G401 (cell line): Measurements from ENCODE around the gene NEU1. TPM values are rescaled to one million over a fixed set of nuclear protein-coding genes. Genes with fewer than 3 reads are reported as not detected.

ENCODE experiments used
- total RNA-seq: library from RNA; depleted of rRNA; stranded (reverse); fragments of >200 nt; shearing (Covaris generic); gene quantifications from 2 replicates; pipeline ENCODE4 v1.2.3, GENCODE V29; 2014; rRNA removed

NEU1 gene
- total RNA-seq, 1 experiment from 2014 or later, result 212 TPM

Other genes starting within 250 kb of the NEU1 start
- gene AIF1, start 247.6 kb downstream of the NEU1 start, total RNA-seq, result 36.6 and 57.5 TPM in 2 replicates
- 62.1 and 62.4 TPM in 2 replicates for gene PRRC2A, start 242.1 kb downstream of the NEU1 start, total RNA-seq
- gene BAG6, start 210.2 kb downstream of the NEU1 start, total RNA-seq, result 257 and 311 TPM in 2 replicates
- gene APOM, start 206.9 kb downstream of the NEU1 start, total RNA-seq, result 2.3 and 3.6 TPM in 2 replicates
- 12.4 and 16.2 TPM in 2 replicates for gene C6orf47, start 202.0 kb downstream of the NEU1 start, total RNA-seq
- 24.9 and 31.6 TPM in 2 replicates for gene GPANK1, start 197.8 kb downstream of the NEU1 start, total RNA-seq
- 105 and 107 TPM in 2 replicates for gene CSNK2B, start 196.7 kb downstream of the NEU1 start, total RNA-seq
- 2.0 TPM in 1 of 2 replicates, not detected in the other for gene LY6G5B, start 192.8 kb downstream of the NEU1 start, total RNA-seq
- not detected in 2 replicates for gene LY6G5C, start 181.8 kb downstream of the NEU1 start, total RNA-seq
- 43.9 and 47.3 TPM in 2 replicates for gene ABHD16A, start 159.5 kb downstream of the NEU1 start, total RNA-seq
- 1.1 TPM in 1 of 2 replicates, not detected in the other for gene LY6G6F, start 156.0 kb downstream of the NEU1 start, total RNA-seq
- not detected in 2 replicates for gene LY6G6D, start 147.5 kb downstream of the NEU1 start, total RNA-seq
- not detected in 2 replicates for gene LY6G6C, start 141.1 kb downstream of the NEU1 start, total RNA-seq
- not detected in 2 replicates for gene MPIG6B, start 139.4 kb downstream of the NEU1 start, total RNA-seq
- 141 and 183 TPM in 2 replicates for gene DDAH2, start 133.5 kb downstream of the NEU1 start, total RNA-seq
- 868 and 869 TPM in 2 replicates for gene CLIC1, start 126.3 kb downstream of the NEU1 start, total RNA-seq
- 3.2 and 7.1 TPM in 2 replicates for gene MSH5, start 122.8 kb downstream of the NEU1 start, total RNA-seq
- gene SAPCD1, start 100.2 kb downstream of the NEU1 start, total RNA-seq, result 13.0 and 15.4 TPM in 2 replicates
- gene VWA7, start 85.5 kb downstream of the NEU1 start, total RNA-seq, result 0.78 and 1.7 TPM in 2 replicates
- gene VARS1, start 67.1 kb downstream of the NEU1 start, total RNA-seq, result 133 and 152 TPM in 2 replicates
- 64.0 and 104 TPM in 2 replicates for gene LSM2, start 55.9 kb downstream of the NEU1 start, total RNA-seq
- 0.75 and 0.98 TPM in 2 replicates for gene HSPA1L, start 47.5 kb downstream of the NEU1 start, total RNA-seq
- gene HSPA1A, start 47.3 kb downstream of the NEU1 start, total RNA-seq, result 0.25 TPM in 1 of 2 replicates, not detected in the other
- gene HSPA1B, start 35.1 kb downstream of the NEU1 start, total RNA-seq, result 201 and 209 TPM in 2 replicates
- 0.18 and 0.41 TPM in 2 replicates for gene SLC44A4, start 16.2 kb upstream of the NEU1 start, total RNA-seq
- 57.7 and 95.3 TPM in 2 replicates for gene EHMT2, start 34.9 kb upstream of the NEU1 start, total RNA-seq
- gene ZBTB12, start 39.3 kb upstream of the NEU1 start, total RNA-seq, result 20.0 and 22.3 TPM in 2 replicates
- gene C2, start 64.9 kb upstream of the NEU1 start, total RNA-seq, result 0.98 and 3.7 TPM in 2 replicates
- gene CFB, start 83.3 kb upstream of the NEU1 start, total RNA-seq, result not detected in 2 replicates
- 183 and 198 TPM in 2 replicates for gene NELFE, start 96.2 kb upstream of the NEU1 start, total RNA-seq
- 41.0 and 43.4 TPM in 2 replicates for gene SKIC2, start 96.4 kb upstream of the NEU1 start, total RNA-seq
- 4.3 and 7.1 TPM in 2 replicates for gene DXO, start 109.3 kb upstream of the NEU1 start, total RNA-seq
- 0.98 and 1.2 TPM in 2 replicates for gene C4A, start 119.2 kb upstream of the NEU1 start, total RNA-seq
- gene C4B, start 152.0 kb upstream of the NEU1 start, total RNA-seq, result 0.78 and 0.86 TPM in 2 replicates
- gene CYP21A2, start 175.6 kb upstream of the NEU1 start, total RNA-seq, result not detected in 2 replicates
- under 0.01 TPM in 1 of 2 replicates, not detected in the other for gene TNXB, start 246.5 kb upstream of the NEU1 start, total RNA-seq